NB4 (cell line): ENCODE results near the gene SEPTIN3.

Experiments
- DNase-seq: peaks from one replicate; pipeline ENCODE4 v3.0.0; 2010; ENCODE audit warnings: low read depth
- H3K4me3 ChIP-seq: one replicate; pipeline ENCODE4 v1.5.1; 2011; ENCODE audit warnings: mild to moderate bottlenecking, low read depth, low read length, moderate library complexity
- MYC ChIP-seq: IDR thresholded peaks from 2 replicates; pipeline ENCODE4 v1.6.1; 2011; ENCODE audit warnings: low read depth, low read length
- POLR2A ChIP-seq: IDR thresholded peaks from 2 replicates; pipeline ENCODE4 v1.6.1; 2011; ENCODE audit warnings: mild to moderate bottlenecking; ENCODE audit not compliant: insufficient read length; ENCODE audit errors: extremely low read depth
- TF ChIP-seq, protein P1 (sequence below): IDR thresholded peaks from one replicate; pipeline ENCODE4 v1.5.1; 2012; ENCODE audit warnings: low read depth, low read length
- TF ChIP-seq, protein P2 (sequence below): IDR thresholded peaks from 2 replicates; pipeline ENCODE4 v1.6.1; 2011; ENCODE audit warnings: low read depth, low read length

Gene SEPTIN3

DNA sequence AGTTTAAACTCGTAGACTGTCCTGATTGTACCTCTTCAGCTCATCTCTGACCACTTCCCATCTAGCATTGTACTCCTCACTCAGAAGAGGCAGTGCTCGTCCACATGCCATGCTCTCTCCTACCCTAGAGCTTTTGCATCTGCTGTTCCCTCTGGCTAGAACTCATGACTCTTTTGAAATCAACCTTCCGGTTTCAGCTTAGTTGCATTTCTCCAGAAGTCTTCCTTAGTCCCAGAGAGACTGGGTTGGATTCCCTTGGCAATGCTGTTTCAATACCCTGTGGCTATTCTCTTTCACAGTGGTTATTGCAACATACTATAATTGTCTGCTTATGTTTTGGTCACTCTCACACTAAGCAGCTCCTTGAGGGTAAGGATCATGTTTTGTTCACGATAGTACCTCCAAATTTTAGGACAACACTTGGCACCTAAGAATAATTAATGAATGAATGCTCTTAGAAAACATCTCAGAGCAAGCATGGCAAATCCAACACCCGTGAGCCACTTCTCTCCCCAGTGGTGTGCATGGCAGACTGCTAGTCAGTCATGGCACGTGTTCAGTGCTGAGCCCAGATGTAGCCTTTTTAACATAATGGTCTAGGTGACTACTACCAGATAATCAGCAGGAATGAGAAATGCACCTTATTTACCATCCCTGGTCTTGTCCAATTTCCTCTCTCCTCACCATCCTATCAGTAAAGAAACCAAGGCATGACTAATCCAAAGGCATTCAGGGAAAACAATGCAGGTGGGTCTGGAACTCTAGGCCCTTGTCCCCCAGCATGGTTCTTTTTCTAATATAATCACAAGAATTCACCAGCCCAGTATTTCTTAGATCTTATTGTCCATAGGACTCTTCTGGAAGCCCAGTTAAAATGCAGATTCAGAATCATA, 14.5 kb downstream of the SEPTIN3 start:
- peak; percentile 88 for DNase-seq
- TF ChIP-seq, protein P1, sequence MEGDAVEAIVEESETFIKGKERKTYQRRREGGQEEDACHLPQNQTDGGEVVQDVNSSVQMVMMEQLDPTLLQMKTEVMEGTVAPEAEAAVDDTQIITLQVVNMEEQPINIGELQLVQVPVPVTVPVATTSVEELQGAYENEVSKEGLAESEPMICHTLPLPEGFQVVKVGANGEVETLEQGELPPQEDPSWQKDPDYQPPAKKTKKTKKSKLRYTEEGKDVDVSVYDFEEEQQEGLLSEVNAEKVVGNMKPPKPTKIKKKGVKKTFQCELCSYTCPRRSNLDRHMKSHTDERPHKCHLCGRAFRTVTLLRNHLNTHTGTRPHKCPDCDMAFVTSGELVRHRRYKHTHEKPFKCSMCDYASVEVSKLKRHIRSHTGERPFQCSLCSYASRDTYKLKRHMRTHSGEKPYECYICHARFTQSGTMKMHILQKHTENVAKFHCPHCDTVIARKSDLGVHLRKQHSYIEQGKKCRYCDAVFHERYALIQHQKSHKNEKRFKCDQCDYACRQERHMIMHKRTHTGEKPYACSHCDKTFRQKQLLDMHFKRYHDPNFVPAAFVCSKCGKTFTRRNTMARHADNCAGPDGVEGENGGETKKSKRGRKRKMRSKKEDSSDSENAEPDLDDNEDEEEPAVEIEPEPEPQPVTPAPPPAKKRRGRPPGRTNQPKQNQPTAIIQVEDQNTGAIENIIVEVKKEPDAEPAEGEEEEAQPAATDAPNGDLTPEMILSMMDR: no peak
- TF ChIP-seq, protein P2, sequence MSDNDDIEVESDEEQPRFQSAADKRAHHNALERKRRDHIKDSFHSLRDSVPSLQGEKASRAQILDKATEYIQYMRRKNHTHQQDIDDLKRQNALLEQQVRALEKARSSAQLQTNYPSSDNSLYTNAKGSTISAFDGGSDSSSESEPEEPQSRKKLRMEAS: no peak; the same call in 1 of the 2 replicates
- TF ChIP-seq POLR2A (no peak), MYC (0 out of 2 replicates have a peak, but pooled peaks have one; percentile 12)
- H3K4me3 ChIP-seq: no peak overlapping the region

DNA sequence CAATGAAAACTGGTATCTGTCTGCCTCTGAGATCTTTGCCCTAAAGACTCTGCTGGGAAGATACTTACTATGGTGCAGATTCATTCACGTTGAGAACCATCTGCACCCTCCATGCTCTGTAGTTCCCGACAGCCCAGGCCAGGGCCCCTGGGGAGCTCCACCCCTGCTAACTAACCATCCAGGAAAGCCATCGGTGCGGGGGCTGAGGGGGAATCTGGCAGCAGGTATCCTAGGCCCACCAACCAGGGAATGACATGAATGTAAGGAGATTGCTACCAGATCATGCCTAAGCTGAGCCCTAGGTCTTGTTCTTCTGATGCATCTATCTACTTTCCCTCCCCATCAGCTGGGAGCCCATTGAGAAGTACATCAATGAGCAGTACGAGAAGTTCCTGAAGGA, 18.0 kb downstream of the SEPTIN3 start:
- H3K4me3 ChIP-seq: no peak overlapping the region
- TF ChIP-seq, protein P1: no peak
- TF ChIP-seq MYC (no peak), POLR2A (no peak)
- TF ChIP-seq, protein P2: no peak
- no peak for DNase-seq

DNA sequence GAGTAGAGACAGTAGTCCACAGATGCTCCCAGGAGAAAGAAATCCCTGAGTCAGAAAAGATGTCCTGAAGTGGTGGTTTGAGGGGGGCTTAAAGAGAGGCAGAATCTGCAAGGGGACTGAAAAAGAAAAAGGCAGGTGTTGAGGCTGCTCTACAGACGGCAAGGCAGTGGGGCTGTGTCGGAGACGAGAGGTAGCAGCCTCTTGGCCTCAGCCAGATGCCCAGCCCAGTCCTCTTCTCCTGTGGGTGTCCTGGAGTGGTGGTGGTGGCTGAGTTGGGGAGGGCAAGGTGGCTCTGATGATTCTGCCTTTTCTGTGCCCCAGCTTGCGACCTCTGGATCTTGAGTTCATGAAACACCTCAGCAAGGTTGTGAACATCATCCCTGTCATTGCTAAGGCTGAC, 20.0 kb downstream of the SEPTIN3 start:
- no peak overlapping the region for H3K4me3 ChIP-seq
- TF ChIP-seq, protein P1: no peak
- TF ChIP-seq POLR2A (no peak), MYC (no peak)
- TF ChIP-seq, protein P2: no peak

DNA sequence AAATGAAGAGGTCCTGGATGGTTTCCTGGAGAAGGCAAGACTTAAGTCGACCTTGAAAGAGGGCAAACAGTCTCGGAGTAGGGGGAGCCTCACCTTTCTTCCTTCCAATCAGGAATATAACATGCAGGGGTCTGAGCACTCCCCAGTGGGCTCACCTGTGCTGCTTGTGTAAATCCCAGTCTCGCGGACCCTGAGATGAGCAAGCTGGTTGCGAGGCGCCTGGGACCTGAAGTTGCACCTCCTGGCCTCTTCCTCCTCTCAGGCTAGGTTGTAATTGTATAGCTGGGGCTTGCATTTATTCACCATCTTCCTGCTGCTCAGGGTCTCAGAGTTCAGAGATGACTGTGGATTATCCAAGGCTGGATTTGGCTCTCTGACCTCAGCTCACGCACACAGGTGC, 21.9 kb downstream of the SEPTIN3 start:
- no peak for TF ChIP-seq POLR2A
- TF ChIP-seq, protein P2: no peak
- TF ChIP-seq, protein P1: no peak
- no peak for TF ChIP-seq MYC
- H3K4me3 ChIP-seq: no peak overlapping the region
- DNase-seq: no peak

More for the DNA sequence above, 20.0 kb downstream of the SEPTIN3 start:
- DNase-seq: no peak

DNA sequence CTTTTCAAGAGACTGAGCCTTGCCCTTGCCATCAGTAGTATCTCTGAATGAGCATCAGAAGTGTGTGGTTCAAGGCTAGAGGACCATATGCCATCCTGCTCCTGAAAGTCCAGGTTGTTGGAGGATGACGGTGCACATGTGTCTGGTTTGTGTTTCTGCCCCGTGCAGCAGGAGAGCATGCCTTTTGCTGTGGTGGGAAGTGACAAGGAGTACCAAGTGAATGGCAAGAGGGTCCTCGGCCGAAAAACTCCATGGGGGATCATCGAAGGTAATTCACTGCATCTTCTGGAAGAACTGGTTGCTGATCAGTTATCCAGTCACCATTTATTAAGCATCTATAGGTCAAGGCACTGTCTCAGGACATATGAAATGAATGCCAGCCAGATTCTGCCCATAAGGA, 23.3 kb downstream of the SEPTIN3 start:
- no peak overlapping the region for H3K4me3 ChIP-seq
- no peak for DNase-seq
- TF ChIP-seq POLR2A: no peak
- TF ChIP-seq, protein P2: no peak
- TF ChIP-seq, protein P1: no peak
- no peak for TF ChIP-seq MYC
